ENCODE results near the gene KIF1A.

GRCh38 chr2:240817496-240818292 lies 2.3 kb downstream of the KIF1A start:
- TF ChIP-seq E2F6 (IDR thresholded peaks at IDR 0.05) (no peak), JUND (IDR thresholded peaks at IDR 0.05; ENCODE audit: low read length) (no peak), CTCF (IDR thresholded peaks at IDR 0.05; ENCODE audit: control extremely low read depth in 1 of 3, insufficient read depth in 1 of 3, low read depth in 1 of 3, low read length in 3 of 3) (no peak), POLR2A (IDR thresholded peaks at IDR 0.05; ENCODE audit: control extremely low read depth in 1 of 2, low read depth in 2 of 2, low read length in 2 of 2) (peak in 1 of 2 experiments; percentile 50; a peak in 1 of 3 replicates), TEAD4 (IDR thresholded peaks at IDR 0.05; ENCODE audit: low read depth, low read length) (no peak), CHD2 (IDR thresholded peaks at IDR 0.05; ENCODE audit: low read length) (no peak), ZNF274 (IDR thresholded peaks at IDR 0.05; ENCODE audit: borderline replicate concordance, extremely low read depth, low read length) (no peak), EZH2 (IDR thresholded peaks at IDR 0.05; ENCODE audit: low read depth, low read length, severe bottlenecking) (no peak)
- TF ChIP-seq, protein P1, sequence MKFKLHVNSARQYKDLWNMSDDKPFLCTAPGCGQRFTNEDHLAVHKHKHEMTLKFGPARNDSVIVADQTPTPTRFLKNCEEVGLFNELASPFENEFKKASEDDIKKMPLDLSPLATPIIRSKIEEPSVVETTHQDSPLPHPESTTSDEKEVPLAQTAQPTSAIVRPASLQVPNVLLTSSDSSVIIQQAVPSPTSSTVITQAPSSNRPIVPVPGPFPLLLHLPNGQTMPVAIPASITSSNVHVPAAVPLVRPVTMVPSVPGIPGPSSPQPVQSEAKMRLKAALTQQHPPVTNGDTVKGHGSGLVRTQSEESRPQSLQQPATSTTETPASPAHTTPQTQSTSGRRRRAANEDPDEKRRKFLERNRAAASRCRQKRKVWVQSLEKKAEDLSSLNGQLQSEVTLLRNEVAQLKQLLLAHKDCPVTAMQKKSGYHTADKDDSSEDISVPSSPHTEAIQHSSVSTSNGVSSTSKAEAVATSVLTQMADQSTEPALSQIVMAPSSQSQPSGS (IDR thresholded peaks at IDR 0.05; ENCODE audit: low read length): no peak
